K562 (cell line): ENCODE results near the gene FAM50A. TPM values are rescaled to one million over a fixed set of nuclear protein-coding genes. Genes with fewer than 3 reads are reported as not detected.

Source experiments
- BHLHE40 ChIP-seq: IDR thresholded peaks from 2 replicates; pipeline ENCODE4 v1.6.1; 2011; ENCODE audit warnings: low read length, improper control_type of control experiment
- DEAF1 ChIP-seq: fragments of 450-650 bp; formaldehyde crosslinking; IDR thresholded peaks from 2 replicates; pipeline ENCODE4 v1.4.0; 2020; ENCODE audit warnings: mild to moderate bottlenecking, moderate library complexity
- DPF2 ChIP-seq: fragments of 450-650 bp; IDR thresholded peaks from 2 replicates; pipeline ENCODE4 v1.6.1; 2016
- KDM4B ChIP-seq, 2 experiments: fragments of 450-650 bp in 1 of 2; sonication (generic) in 1 of 2; IDR thresholded peaks; 2 replicates each; pipeline ENCODE4 v1.6.1; 2016 to 2017; ENCODE audit warnings: borderline replicate concordance in 2 of 2, antibody characterized with exemption in 1 of 2, low read depth in 1 of 2, mild to moderate bottlenecking in 1 of 2
- KDM5B ChIP-seq: fragments of 200-600 bp; sonication (generic); IDR thresholded peaks from 2 replicates; pipeline ENCODE4 v1.6.1; 2012; ENCODE audit warnings: low read depth, mild to moderate bottlenecking, moderate library complexity, low read length, control low read depth, inconsistent platforms; ENCODE audit not compliant: insufficient replicate concordance
- MAFK ChIP-seq: IDR thresholded peaks from 2 replicates; pipeline ENCODE4 v1.6.1; 2011; ENCODE audit warnings: low read length, improper control_type of control experiment
- NRF1 ChIP-seq, 2 experiments: fragments of 450-650 bp; IDR thresholded peaks in 1 of 2; conservative IDR thresholded peaks in 1 of 2; 2 replicates each; pipeline ENCODE4 v1.6.1; 2014; ENCODE audit warnings: mild to moderate bottlenecking in 2 of 2
- PHB2 ChIP-seq: fragments of 450-650 bp; IDR thresholded peaks from 2 replicates; pipeline ENCODE4 v1.6.1; 2017; ENCODE audit warnings: low read depth
- POLR2G ChIP-seq: fragments of 200-400 bp; formaldehyde crosslinking; IDR thresholded peaks from 2 replicates; pipeline ENCODE4 v1.6.1; 2017; ENCODE audit warnings: low read depth, mild to moderate bottlenecking, antibody characterized with exemption, low read length, moderate library complexity
- RBM22 ChIP-seq: fragments of 200-400 bp; formaldehyde crosslinking; IDR thresholded peaks from 2 replicates; pipeline ENCODE4 v1.6.1; 2018; ENCODE audit warnings: low read length, low read depth; ENCODE audit not compliant: poor library complexity, severe bottlenecking
- SNRNP70 ChIP-seq: fragments of 200-400 bp; formaldehyde crosslinking; optimal IDR thresholded peaks from 2 replicates; pipeline ENCODE3; 2017; ENCODE audit warnings: low read depth, low read length
- SP1 ChIP-seq: sonication (generic); formaldehyde crosslinking; IDR thresholded peaks from 2 replicates; pipeline ENCODE4 v1.8.1; 2022; ENCODE audit warnings: mild to moderate bottlenecking, missing genetic modification reagents
- SRSF3 ChIP-seq: fragments of 200-400 bp; formaldehyde crosslinking; IDR thresholded peaks from 2 replicates; pipeline ENCODE4 v1.6.1; 2016; ENCODE audit warnings: mild to moderate bottlenecking, low read length, moderate library complexity; ENCODE audit not compliant: insufficient read depth
- TCF7 ChIP-seq: sonication (generic); IDR thresholded peaks from 2 replicates; pipeline ENCODE4 v1.6.1; 2016; ENCODE audit warnings: antibody characterized with exemption, borderline replicate concordance
- U2AF1 ChIP-seq: fragments of 200-400 bp; formaldehyde crosslinking; optimal IDR thresholded peaks from 2 replicates; pipeline ENCODE3; 2017; ENCODE audit warnings: mild to moderate bottlenecking, low read depth, low read length, moderate library complexity
- ZC3H11A ChIP-seq: IDR thresholded peaks from 2 replicates; pipeline ENCODE4 v1.6.1; 2012; ENCODE audit warnings: low read depth, low read length, improper control_type of control experiment
- ZNF121 ChIP-seq: sonication (generic); formaldehyde crosslinking; conservative IDR thresholded peaks from 2 replicates; pipeline ENCODE4 v1.8.0; 2022; ENCODE audit warnings: missing genetic modification reagents
- ZNF124 ChIP-seq: sonication (generic); formaldehyde crosslinking; IDR thresholded peaks from 2 replicates; pipeline ENCODE4 v1.8.1; 2022; ENCODE audit warnings: missing genetic modification reagents
- ZNF316 ChIP-seq: fragments of 450-650 bp; IDR thresholded peaks from 2 replicates; pipeline ENCODE4 v1.6.1; 2016
- ZNF384 ChIP-seq: IDR thresholded peaks from 2 replicates; pipeline ENCODE4 v1.6.1; 2012; ENCODE audit warnings: low read depth, low read length, improper control_type of control experiment
- ZNF436 ChIP-seq: fragments of 250-450, 450-650 bp; sonication (Bioruptor Pico); formaldehyde crosslinking; IDR thresholded peaks from 2 replicates; pipeline ENCODE4 v1.7.0; 2020; ENCODE audit warnings: mild to moderate bottlenecking
- ZNF584 ChIP-seq: fragments of 200-800 bp; sonication (Bioruptor generic); IDR thresholded peaks from 2 replicates; pipeline ENCODE4 v1.6.1; 2016; ENCODE audit warnings: low read depth, mild to moderate bottlenecking, missing genetic modification characterization, missing compliant biosample characterization
- ZNF766 ChIP-seq: fragments of 200-800 bp; sonication (Bioruptor generic); conservative IDR thresholded peaks from 2 replicates; pipeline ENCODE4 v1.6.1; 2016; ENCODE audit warnings: missing genetic modification characterization, missing compliant biosample characterization
- polyA plus RNA-seq, 8 experiments: library from polyadenylated mRNA; depleted of rRNA in 4 of 8; stranded (reverse) in 5 of 8; unstranded in 3 of 8; fragments of >200 nt; fragmentation: Nextera tagmentation in 2 of 8; fragmentation: Illumina TruSeq in 1 of 8; extraction: Ambion mirVana in 2 of 8; extraction: Trizol in 1 of 8; gene quantifications; 2 replicates each; pipeline versions ENCODE4 v1.2.1 to v1.2.3, GENCODE V29; 2011 to 2014; ENCODE audit warnings: inconsistent platforms in 1 of 8, missing spikeins in 1 of 8
- total RNA-seq, 7 experiments: library from RNA; depleted of rRNA in 6 of 7; stranded (reverse); fragments of >200 nt in 6 of 7; fragmentation: Illumina TruSeq in 2 of 7; extraction: Trizol in 2 of 7; gene quantifications; 2 replicates each; pipeline versions ENCODE4 v1.2.1 to v1.2.3, GENCODE V29; 2011 to 2021; ENCODE audit warnings: low replicate concordance in 1 of 7
- TF ChIP-seq, protein P1 (sequence below): fragments of 200-800 bp; sonication (Bioruptor generic); IDR thresholded peaks from 2 replicates; pipeline ENCODE4 v1.6.1; 2017; ENCODE audit warnings: missing genetic modification characterization, missing compliant biosample characterization
- TF ChIP-seq, protein P2 (sequence below): fragments of 450-650 bp; IDR thresholded peaks from 2 replicates; pipeline ENCODE4 v1.6.1; 2016
- TF ChIP-seq, protein P3 (sequence below): fragments of 450-650 bp; conservative IDR thresholded peaks from 2 replicates; pipeline ENCODE4 v1.6.1; 2016; ENCODE audit warnings: missing genetic modification characterization, low read depth, mild to moderate bottlenecking, missing compliant biosample characterization, moderate library complexity

Gene FAM50A
- total and polyA plus RNA-seq, 9 of the 15 experiments (the other 6 are each of a cell fraction or from before 2014, with no cell fraction given), result 4.4 to 114 (median 67.3) TPM

GRCh38 chrX:154409222-154409871 lies 34.6 kb upstream of the FAM50A start, which contains the start of gene DNASE1L1 (continued):
- TF ChIP-seq SNRNP70 (no peak), ZC3H11A (no peak), ZNF121 (CRISPR knock-in tag) (no peak), SP1 (CRISPR knock-in tag) (peak; percentile 47; the same call in 1 of the 2 replicates), DEAF1 (CRISPR knock-in tag) (no peak), RBM22 (no peak), ZNF436 (CRISPR knock-in tag) (no peak), TCF7 (no peak), BHLHE40 (no peak), KDM5B (no peak), KDM4B (IDR thresholded peaks at IDR 0.05; ENCODE audit: borderline replicate concordance in 2 of 2, low read depth in 1 of 2) (no peak), PHB2 (no peak), ZNF766 (CRISPR knock-in tag) (no peak), SRSF3 (no peak), U2AF1 (no peak), ZNF124 (CRISPR knock-in tag) (no peak), ZNF384 (no peak), NRF1 (conservative IDR thresholded peaks at IDR 0.05 in 1 of 2, IDR thresholded peaks at IDR 0.05 in 1 of 2) (peak; percentile 39 to 41; a peak in 3 of 4 replicates), ZNF584 (CRISPR knock-in tag) (no peak), DPF2 (peak; percentile 70; the same call in 1 of the 2 replicates), MAFK (no peak), ZNF316 (no peak), POLR2G (peak; percentile 73)
- TF ChIP-seq, protein P1, sequence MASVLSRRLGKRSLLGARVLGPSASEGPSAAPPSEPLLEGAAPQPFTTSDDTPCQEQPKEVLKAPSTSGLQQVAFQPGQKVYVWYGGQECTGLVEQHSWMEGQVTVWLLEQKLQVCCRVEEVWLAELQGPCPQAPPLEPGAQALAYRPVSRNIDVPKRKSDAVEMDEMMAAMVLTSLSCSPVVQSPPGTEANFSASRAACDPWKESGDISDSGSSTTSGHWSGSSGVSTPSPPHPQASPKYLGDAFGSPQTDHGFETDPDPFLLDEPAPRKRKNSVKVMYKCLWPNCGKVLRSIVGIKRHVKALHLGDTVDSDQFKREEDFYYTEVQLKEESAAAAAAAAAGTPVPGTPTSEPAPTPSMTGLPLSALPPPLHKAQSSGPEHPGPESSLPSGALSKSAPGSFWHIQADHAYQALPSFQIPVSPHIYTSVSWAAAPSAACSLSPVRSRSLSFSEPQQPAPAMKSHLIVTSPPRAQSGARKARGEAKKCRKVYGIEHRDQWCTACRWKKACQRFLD (CRISPR knock-in tag), result no peak
- TF ChIP-seq, protein P2, sequence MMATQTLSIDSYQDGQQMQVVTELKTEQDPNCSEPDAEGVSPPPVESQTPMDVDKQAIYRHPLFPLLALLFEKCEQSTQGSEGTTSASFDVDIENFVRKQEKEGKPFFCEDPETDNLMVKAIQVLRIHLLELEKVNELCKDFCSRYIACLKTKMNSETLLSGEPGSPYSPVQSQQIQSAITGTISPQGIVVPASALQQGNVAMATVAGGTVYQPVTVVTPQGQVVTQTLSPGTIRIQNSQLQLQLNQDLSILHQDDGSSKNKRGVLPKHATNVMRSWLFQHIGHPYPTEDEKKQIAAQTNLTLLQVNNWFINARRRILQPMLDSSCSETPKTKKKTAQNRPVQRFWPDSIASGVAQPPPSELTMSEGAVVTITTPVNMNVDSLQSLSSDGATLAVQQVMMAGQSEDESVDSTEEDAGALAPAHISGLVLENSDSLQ, result peak; percentile 83
- TF ChIP-seq, protein P3, sequence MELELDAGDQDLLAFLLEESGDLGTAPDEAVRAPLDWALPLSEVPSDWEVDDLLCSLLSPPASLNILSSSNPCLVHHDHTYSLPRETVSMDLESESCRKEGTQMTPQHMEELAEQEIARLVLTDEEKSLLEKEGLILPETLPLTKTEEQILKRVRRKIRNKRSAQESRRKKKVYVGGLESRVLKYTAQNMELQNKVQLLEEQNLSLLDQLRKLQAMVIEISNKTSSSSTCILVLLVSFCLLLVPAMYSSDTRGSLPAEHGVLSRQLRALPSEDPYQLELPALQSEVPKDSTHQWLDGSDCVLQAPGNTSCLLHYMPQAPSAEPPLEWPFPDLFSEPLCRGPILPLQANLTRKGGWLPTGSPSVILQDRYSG, result no peak
